ENCODE data around the gene GUCY2C.
A peak's percentile ranks its signal among the peaks of the same experiment; 100 is the strongest.

The GUCY2C gene

GRCh38 chr12:14628771-14629170, 67.6 kb downstream of the GUCY2C start:
- TF ChIP-seq ZNF274 (IDR thresholded peaks at IDR 0.05; ENCODE audit: low read depth, low read length): no peak
- no peak overlapping the region for H3K4me3 ChIP-seq (ENCODE audit: low read length)

- TF ChIP-seq ZNF274 (IDR thresholded peaks at IDR 0.05; ENCODE audit: low read depth, low read length): no peak
- no peak overlapping the region for H3K4me3 ChIP-seq (ENCODE audit: low read length)
These were observed 74.6 kb downstream of the GUCY2C start for GRCh38 chr12:14621826-14622225.

GRCh38 chr12:14619741-14620501, 76.5 kb downstream of the GUCY2C start:
- H3K4me3 ChIP-seq (ENCODE audit: low read length): peak overlapping the region; percentile 53; the same call in 1 of the 2 replicates
- TF ChIP-seq ZNF274 (IDR thresholded peaks at IDR 0.05; ENCODE audit: low read depth, low read length): no peak

- no peak for TF ChIP-seq ZNF274 (IDR thresholded peaks at IDR 0.05; ENCODE audit: low read depth, low read length)
- H3K4me3 ChIP-seq (ENCODE audit: low read length): no peak overlapping the region; the same call in 1 of the 2 replicates
These were observed 77.4 kb downstream of the GUCY2C start for GRCh38 chr12:14618983-14619382.

GRCh38 chr12:14614704-14615121, 81.7 kb downstream of the GUCY2C start:
- TF ChIP-seq ZNF274 (IDR thresholded peaks at IDR 0.05; ENCODE audit: low read depth, low read length): no peak
- H3K4me3 ChIP-seq (ENCODE audit: low read length): peak overlapping the region; percentile 49; the same call in 1 of the 2 replicates

GRCh38 chr12:14613718-14614117, 82.7 kb downstream of the GUCY2C start:
- H3K4me3 ChIP-seq (ENCODE audit: low read length): peak overlapping the region; percentile 29; the same call in 1 of the 2 replicates

GRCh38 chr12:14612898-14613445, 83.4 kb downstream of the GUCY2C start:
- TF ChIP-seq ZNF274 (IDR thresholded peaks at IDR 0.05; ENCODE audit: low read depth, low read length): no peak
- H3K4me3 ChIP-seq (ENCODE audit: low read length): no peak overlapping the region; the same call in 1 of the 2 replicates

More at GRCh38 chr12:14613718-14614117, 82.7 kb downstream of the GUCY2C start:
- no peak for TF ChIP-seq ZNF274 (IDR thresholded peaks at IDR 0.05; ENCODE audit: low read depth, low read length)

GRCh38 chr12:14612250-14612649, 84.1 kb downstream of the GUCY2C start:
- no peak overlapping the region for H3K4me3 ChIP-seq (ENCODE audit: low read length)
- no peak for TF ChIP-seq ZNF274 (IDR thresholded peaks at IDR 0.05; ENCODE audit: low read depth, low read length)

GRCh38 chr12:14611640-14612203, 84.7 kb downstream of the GUCY2C start:
- H3K4me3 ChIP-seq (ENCODE audit: low read length): no peak overlapping the region
- TF ChIP-seq ZNF274 (IDR thresholded peaks at IDR 0.05; ENCODE audit: low read depth, low read length): no peak

- no peak for TF ChIP-seq ZNF274 (IDR thresholded peaks at IDR 0.05; ENCODE audit: low read depth, low read length)
- no peak overlapping the region for H3K4me3 ChIP-seq (ENCODE audit: low read length)
These were observed 88.8 kb downstream of the GUCY2C start for GRCh38 chr12:14607568-14607967.

GRCh38 chr12:14605401-14605989, 90.9 kb downstream of the GUCY2C start:
- H3K4me3 ChIP-seq (ENCODE audit: low read length): no peak overlapping the region
- no peak for TF ChIP-seq ZNF274 (IDR thresholded peaks at IDR 0.05; ENCODE audit: low read depth, low read length)

GRCh38 chr12:14601692-14602478, 94.5 kb downstream of the GUCY2C start:
- TF ChIP-seq ZNF274 (IDR thresholded peaks at IDR 0.05; ENCODE audit: low read depth, low read length): no peak

GRCh38 chr12:14597480-14597879, 98.9 kb downstream of the GUCY2C start:
- H3K4me3 ChIP-seq (ENCODE audit: low read length): no peak overlapping the region
- no peak for TF ChIP-seq ZNF274 (IDR thresholded peaks at IDR 0.05; ENCODE audit: low read depth, low read length)

More at GRCh38 chr12:14601692-14602478, 94.5 kb downstream of the GUCY2C start:
- no peak overlapping the region for H3K4me3 ChIP-seq (ENCODE audit: low read length)

GRCh38 chr12:14591719-14592118, 104.7 kb downstream of the GUCY2C start:
- TF ChIP-seq ZNF274 (IDR thresholded peaks at IDR 0.05; ENCODE audit: low read depth, low read length): no peak

More at GRCh38 chr12:14591719-14592118, 104.7 kb downstream of the GUCY2C start:
- H3K4me3 ChIP-seq (ENCODE audit: low read length): no peak overlapping the region
